ENCODE results near the gene CSPG4.
"Not testable (repeated sequence)": the region's sequence is repeated elsewhere in the genome, so short reads cannot be mapped to it uniquely, and the experiment has no call there.

The CSPG4 gene

DNA sequence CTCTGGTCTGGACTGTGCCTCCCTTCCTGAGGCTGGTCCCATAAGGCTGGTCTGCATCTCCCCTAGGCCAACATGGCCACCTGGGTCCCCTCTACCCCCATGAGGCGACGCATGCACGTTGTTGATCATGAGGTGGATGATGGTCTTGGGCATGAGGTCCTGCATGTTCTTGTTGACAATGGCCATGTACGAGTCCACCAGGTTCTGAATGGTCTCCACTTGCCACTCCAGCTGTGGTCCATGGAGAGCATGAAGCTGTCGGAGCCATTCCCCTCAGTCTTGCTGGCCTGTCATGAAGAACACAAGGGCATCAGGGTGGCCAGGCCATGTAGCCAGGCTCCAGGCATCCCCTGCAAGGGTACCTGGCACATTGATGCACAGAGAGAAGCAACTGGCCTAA is 27.1 kb upstream of the CSPG4 start:
- DNase-seq (ENCODE audit: low read depth) = no peak
- no peak overlapping the region for H3K4me3 ChIP-seq (ENCODE audit: low read depth, low read length)

DNA sequence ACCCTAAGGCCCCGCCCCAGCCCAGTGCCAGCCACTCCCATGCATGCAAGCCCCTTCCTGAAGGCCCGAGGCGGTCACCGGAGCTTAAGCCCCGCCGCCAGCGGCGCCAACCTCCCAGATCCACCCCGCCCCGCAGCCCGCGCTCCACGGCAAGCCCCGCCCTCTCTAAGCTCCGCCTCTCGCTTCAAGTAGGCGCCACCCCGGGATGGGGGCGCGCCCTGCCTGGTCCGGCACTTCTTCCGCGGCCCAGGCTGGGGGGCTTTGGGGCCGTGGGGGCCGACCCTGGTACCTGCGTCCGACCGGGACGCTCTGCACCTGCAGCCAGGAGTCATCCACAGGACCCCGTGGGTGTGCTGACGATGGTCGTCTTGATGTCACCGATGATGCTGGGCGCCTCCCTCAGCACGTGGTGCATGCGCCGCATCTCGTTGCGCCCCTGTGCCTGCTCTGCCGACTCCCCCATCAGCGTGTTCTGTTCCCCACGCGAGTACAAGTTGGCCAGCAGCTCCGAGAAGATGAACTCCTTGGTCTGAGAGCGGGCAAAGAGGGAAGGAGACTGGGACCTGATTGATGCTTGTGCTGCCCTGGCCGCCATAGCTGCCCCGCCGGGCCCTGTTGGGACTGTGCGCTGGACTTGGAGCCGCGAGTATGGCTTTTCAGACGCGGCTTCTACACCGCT is 26.1 kb upstream of the CSPG4 start:
- DNase-seq (ENCODE audit: low read depth) = peak; percentile 66
- H3K4me3 ChIP-seq (ENCODE audit: low read depth, low read length) = peak overlapping the region; percentile 79

- DNase-seq (ENCODE audit: low read depth) = no peak
Observed at GRCh38 chr15:75738014-75738646, 25.5 kb upstream of the CSPG4 start.

GRCh38 chr15:75737116-75738013 is 24.7 kb upstream of the CSPG4 start:
- not testable (repeated sequence) for DNase-seq (ENCODE audit: low read depth)
- H3K4me3 ChIP-seq (ENCODE audit: low read depth, low read length) = peak overlapping the region; percentile 79

More at GRCh38 chr15:75738014-75738646, 25.5 kb upstream of the CSPG4 start:
- H3K4me3 ChIP-seq (ENCODE audit: low read depth, low read length) = peak overlapping the region; percentile 79

DNA sequence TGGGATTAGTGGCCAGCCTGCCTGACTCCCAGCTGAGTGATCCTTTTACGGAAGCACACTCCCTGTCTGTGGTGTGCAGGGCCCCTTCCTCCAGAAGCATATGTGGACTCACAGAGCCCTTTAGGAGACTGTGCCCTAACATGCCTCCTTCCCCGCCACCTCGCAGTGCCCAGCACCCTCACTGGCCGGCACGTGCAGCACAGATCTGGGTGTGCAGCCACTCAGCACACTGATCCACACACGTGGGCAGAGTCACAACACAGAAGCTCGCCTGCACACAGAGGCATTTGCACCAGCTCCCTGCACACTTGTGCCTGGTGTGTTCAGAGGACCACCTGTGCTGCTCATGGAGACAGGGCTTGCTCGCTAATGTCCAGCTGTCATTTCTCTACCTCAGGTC is 23.6 kb upstream of the CSPG4 start:
- no peak overlapping the region for H3K4me3 ChIP-seq (ENCODE audit: low read depth, low read length)

GRCh38 chr15:75734861-75735760 is 22.5 kb upstream of the CSPG4 start:
- H3K4me3 ChIP-seq (ENCODE audit: low read depth, low read length); DNase-seq (ENCODE audit: low read depth): not testable (repeated sequence)

More for the DNA sequence above, 23.6 kb upstream of the CSPG4 start:
- no peak for DNase-seq (ENCODE audit: low read depth)

GRCh38 chr15:75733761-75734651 is 21.4 kb upstream of the CSPG4 start:
- H3K4me3 ChIP-seq (ENCODE audit: low read depth, low read length) = no peak overlapping the region
- DNase-seq (ENCODE audit: low read depth) = no peak

DNA sequence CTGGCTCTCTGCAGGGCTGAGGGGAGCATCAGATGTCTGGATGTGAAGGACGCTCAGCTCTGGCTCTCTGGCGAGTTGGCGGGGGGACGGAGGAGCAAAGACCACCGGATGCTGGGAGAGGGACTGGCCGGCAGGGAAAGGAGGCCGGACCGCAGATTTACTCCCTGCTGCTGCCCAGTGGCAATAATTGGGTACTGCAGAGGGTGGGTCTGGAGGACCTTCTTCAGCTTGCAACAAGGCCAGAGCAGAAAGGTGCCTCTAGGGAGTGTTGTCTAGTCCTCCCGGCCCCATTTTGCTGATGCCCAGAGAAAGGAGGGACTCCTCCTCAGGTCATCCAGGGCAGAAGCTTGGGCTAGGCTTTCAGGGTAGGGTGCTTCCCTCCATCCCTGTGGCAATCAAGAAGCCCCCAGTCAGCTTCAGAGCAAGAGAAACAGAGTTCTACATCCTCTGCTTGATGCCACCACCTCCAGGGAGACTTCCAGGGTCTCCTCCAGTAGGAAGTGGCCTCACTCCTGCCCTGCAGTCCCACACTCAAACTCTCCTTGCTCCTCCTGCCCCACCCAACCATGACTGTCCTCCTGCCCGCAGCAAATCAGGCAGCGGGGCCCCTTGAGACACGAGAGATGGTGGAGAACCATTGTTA is 20.3 kb upstream of the CSPG4 start:
- H3K4me3 ChIP-seq (ENCODE audit: low read depth, low read length) = no peak overlapping the region
- DNase-seq (ENCODE audit: low read depth) = no peak

GRCh38 chr15:75732177-75732808 is 19.6 kb upstream of the CSPG4 start:
- H3K4me3 ChIP-seq (ENCODE audit: low read depth, low read length) = no peak overlapping the region
- DNase-seq (ENCODE audit: low read depth) = no peak

DNA sequence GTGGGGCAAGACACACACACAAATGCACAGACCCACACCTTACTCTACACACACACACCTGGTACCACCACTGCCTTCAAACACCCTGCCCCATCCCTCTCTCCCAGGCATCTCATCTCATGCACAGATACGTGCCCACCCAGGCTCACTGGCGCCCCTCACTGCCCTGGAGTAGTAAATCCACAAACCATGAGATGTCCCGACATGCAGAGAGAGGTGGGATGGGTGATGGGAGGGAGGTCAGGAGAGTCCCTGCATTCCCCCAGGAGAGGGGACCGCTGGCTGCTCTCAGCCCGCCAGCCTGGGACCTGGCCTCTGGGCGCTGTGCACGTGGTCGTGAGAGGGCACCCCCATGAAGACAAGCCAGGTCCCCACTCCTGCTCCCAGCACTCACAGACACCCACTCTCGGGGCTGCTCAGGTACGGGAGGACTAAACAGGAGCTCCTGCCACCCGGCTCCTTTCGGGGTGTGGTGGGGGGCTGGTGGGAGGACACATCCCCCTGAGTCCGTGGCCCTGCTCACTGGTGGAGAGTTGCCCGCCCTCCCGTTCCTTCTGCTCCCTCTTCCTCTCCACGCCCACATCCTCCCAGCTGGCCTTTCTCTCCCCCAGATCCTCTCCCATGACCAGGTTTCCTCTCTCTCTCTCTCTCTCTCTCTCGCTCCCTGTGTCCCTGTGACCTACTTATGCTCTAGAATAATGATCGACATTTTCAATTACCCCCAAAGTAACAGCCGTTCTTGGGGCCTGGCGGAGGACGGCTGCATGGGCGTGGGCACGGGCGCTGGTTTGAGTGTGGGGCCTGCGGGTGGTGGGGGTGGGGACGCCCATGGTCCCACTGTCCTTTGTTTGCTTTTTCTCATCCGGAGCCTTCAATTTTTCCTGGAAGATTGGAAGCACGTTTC is 18.9 kb upstream of the CSPG4 start:
- DNase-seq (ENCODE audit: low read depth) = no peak
- no peak overlapping the region for H3K4me3 ChIP-seq (ENCODE audit: low read depth, low read length)

DNA sequence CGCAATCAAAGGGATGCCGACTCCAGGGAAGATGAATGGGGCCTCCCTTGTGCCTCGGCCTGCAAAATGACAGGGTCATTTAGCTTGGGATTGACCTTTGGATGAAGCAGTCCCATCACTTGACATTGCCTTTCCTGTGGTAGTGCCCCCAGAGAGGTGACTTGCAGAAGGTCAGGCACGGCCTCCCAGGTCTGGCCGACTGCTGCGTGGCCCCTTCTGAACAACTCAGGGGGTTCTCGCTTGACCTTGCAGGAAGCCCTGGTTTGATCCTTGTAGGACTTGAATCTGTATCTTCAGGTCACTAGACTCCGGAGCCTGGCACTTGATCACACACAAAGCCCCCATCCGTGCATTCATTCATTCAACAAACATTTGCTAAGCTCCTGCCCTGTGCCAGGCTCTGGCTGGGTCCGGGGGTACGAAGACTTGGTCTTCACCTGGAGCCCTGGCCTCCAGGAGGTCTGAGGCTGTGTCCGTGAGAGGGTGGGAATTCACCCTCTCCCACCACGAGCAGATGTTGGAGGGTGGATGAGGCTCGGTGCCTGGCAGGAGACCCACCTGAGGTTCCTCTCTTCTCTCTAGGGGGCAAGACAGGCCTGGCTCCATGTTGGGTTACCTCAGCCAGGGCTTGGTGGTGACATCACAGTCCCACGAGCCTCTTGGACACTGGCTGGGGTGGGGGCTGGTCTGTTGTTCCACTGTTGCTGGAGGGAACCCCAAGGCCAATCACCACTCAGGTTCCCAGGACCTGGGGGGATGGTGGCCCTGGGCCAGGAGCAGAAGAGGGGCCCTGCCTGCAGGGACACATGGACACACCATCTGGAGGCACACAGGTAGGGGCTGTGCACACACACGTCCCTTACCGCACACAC is 18.0 kb upstream of the CSPG4 start:
- H3K4me3 ChIP-seq (ENCODE audit: low read depth, low read length) = not testable (repeated sequence)

GRCh38 chr15:75729326-75730069 is 16.9 kb upstream of the CSPG4 start:
- DNase-seq (ENCODE audit: low read depth) = no peak
- no peak overlapping the region for H3K4me3 ChIP-seq (ENCODE audit: low read depth, low read length)

More for the DNA sequence above, 18.0 kb upstream of the CSPG4 start:
- DNase-seq (ENCODE audit: low read depth) = not testable (repeated sequence)

GRCh38 chr15:75727851-75728715 is 15.4 kb upstream of the CSPG4 start:
- H3K4me3 ChIP-seq (ENCODE audit: low read depth, low read length) = no peak overlapping the region
- no peak for DNase-seq (ENCODE audit: low read depth)

- no peak for DNase-seq (ENCODE audit: low read depth)
- H3K4me3 ChIP-seq (ENCODE audit: low read depth, low read length) = no peak overlapping the region
Observed at GRCh38 chr15:75727031-75727531, 14.4 kb upstream of the CSPG4 start.
